ENCODE data around the gene HIVEP3. TPM values are rescaled to one million over a fixed set of nuclear protein-coding genes. Genes with fewer than 3 reads are reported as not detected.

HIVEP3 gene
- total RNA-seq, 1 donor from 2014 or later: 0.85 TPM

DNA sequence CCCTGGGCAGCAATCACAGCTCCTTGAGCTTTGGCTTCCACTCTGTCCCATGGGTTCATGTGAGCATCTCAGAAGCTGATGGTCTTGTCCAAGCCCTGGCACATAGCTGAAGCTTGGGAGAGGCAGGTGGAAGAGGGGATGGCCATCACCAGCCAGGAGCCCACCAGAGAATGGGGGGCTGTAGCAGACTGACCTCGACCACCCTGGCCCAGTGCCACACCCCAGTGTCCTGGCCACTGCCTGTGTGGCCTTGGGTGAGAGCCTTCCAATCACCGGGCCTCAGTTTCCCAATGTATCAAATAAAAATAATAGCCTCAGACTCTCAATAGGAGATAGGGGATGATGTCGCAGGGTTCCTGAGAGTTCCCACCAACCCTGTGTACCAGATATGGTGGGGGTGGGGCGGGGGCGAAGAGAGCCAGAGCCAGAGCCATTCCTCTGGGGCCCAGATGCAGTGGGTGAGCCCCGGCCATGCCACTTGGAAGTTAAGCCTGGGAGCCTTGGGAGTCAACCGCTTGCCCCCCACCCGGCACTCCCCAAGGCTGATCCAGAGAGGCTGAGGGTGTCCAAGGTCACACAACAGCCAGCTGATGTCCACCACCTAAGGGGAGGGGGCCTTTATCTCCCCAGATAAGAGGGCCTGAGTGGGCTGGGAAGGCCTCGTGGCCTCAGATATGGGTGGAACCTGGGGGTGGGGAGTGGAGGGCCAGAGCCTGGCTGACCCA, 424.9 kb downstream of the HIVEP3 start:
- DNase-seq: no peak

DNA sequence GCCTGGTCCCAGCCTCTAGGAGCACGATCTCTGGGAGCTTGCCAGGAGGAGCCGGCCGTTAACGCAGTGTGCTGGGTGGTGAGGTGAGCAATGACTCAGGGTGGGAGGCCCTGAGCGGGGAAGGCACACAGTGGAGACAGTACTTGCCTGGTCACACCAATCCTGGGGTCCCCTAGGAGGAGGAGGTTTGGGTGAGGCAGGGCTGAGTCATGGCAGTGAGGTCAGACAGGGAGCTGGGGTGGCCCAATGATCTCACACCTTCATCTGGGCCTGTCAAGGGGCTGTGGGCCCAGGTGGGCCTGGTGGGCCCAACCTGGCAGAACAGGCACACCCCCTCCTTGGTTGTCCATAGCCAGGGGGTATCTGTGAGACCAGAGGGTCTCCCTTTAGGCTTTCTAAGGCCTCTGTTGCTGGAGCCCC, 425.6 kb downstream of the HIVEP3 start:
- DNase-seq: peak; percentile 51

- peak; percentile 64 for DNase-seq
These were observed 426.3 kb downstream of the HIVEP3 start for GRCh38 chr1:41492341-41492848.

GRCh38 chr1:41490911-41491310, 427.8 kb downstream of the HIVEP3 start:
- DNase-seq: no peak

GRCh38 chr1:41489561-41489960, 429.2 kb downstream of the HIVEP3 start:
- no peak for DNase-seq

- DNase-seq: no peak
These were observed 430.4 kb downstream of the HIVEP3 start for GRCh38 chr1:41488040-41488951.

- no peak for DNase-seq
These were observed 431.3 kb downstream of the HIVEP3 start for GRCh38 chr1:41487126-41488039.

DNA sequence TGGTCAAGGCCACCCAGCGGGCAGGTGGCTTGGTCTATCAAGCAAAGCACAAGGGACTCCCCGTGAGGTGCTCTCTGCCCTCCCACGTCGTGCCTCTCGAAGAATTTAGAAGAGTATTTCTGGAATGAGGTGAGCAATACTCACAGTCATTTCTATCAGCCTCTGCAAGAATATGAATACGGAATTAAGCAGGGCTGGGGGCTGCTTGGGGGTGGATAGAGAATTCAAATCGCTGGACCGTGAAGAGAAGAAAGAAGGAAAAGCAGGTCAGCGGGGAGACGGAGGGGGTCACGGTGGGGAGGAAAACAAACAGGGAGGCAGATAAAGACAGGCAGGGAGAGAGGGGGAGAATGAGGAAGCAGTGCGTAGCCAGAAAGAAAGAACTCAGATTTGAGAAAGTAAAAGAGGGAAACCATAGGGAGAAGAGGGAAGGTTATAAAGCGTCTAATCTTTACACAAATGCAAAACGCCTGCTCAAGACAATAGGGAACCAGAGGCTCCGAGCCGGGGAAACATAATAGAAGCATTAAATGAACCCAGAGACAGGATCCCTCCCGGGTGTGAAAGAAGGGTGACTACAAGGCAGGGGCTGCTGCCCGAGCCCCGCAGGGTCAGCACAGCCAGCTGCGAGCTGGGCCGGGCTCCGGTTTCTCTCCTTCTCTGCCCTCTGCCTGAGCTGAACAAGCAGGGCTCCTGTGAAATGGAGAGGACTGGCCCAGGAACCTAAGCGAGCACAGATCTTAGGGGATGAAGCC, 432.2 kb downstream of the HIVEP3 start:
- DNase-seq: no peak

DNA sequence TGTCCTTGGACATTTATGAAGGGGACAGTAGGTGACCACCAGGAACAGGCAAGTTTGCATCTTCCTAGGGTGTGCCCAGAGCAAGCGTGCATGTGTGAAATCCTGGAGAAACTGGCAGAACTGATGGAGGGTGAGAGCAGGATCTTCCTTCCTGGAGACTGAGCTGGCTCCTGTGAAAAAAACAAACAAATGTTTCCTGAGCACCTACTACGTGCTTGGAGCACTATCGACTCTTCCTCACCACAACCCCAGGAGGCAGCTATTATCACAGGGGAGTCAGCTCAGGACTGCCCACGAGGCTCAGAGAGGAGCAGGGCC, 432.7 kb downstream of the HIVEP3 start:
- no peak for DNase-seq

DNA sequence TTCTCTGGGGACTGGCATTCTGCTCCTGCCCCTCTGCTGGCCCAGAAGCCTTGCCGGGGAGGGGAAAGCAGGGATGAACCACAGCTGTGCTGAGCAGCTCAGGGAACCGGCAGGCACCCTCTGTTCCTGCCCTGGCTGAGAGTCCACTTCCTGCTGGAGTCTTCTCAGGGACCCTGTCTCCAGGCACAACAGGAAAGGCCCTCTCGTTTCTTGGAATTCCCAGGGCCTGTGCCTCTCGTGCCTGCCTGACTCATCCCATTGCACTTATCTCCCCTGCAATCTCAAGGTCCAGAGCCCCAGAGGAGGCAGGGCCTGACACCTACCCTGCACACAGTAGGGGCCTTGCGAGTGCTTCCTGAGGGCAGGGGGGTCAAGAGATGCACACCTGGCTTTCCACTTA, 433.1 kb downstream of the HIVEP3 start:
- DNase-seq: peak; percentile 67

GRCh38 chr1:41484402-41485241, 434.1 kb downstream of the HIVEP3 start, which contains the start of gene EDN2:
EDN2 (minus strand) TSS chr1:41484683; CDS start chr1:41484601, 82 bp downstream.
- no peak for DNase-seq

DNA sequence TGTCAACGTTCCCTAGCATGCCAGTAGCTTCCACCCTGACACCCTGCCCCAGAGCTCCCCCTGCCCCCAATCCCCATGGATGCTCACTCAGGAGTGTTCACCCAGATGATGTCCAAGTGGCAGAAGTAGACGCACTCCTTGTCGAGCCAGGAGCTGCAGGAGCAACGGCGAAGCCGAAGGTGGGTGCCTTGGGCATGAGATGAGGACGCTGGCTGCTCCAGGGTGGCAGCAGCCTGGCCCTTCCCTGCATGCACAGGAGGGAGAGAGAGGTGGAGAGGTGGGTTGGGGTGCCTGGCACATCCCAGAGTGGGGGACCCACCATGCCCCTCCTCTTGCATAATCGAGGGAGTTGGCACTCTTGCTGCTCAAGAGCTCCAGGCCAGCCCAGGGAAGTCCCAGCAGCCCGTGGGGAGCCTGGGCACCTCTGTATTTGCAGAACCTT, 434.7 kb downstream of the HIVEP3 start:
- no peak for DNase-seq

- no peak for DNase-seq
These were observed 435.5 kb downstream of the HIVEP3 start for GRCh38 chr1:41483001-41483850.

- DNase-seq: no peak
These were observed 436.5 kb downstream of the HIVEP3 start for GRCh38 chr1:41482001-41482765.

DNA sequence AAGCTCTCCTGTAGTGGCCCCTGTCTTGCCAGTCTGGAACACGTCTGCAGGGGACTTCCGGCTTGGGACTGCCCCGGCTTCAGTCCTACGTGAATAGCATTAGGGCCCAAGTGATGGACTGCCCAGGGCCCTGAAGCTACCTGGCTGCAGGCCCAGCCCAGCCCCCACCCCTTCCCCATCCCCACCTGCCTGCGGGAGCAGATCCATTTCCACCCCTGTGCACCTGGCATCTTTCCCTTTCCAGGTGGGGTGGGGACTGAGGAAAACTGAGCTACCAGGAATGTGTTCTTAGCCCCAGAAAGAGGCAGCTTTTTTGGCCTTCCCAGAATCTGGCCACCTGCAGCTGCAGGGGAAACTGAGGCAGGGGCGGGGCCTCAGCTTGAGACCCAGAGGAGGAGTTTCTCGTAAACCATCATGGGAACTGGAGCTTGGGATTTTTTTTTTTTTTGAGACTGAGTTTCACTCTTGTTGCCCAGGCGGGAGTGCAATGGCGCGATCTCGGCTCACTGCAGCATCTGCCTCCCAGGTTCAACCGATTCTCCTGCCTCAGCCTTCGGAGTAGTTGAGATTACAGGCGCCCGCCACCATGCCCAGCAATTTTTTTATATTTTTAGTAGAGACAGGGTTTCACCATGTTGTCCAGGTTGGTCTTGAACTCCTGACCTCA, 437.5 kb downstream of the HIVEP3 start:
- DNase-seq: no peak

DNA sequence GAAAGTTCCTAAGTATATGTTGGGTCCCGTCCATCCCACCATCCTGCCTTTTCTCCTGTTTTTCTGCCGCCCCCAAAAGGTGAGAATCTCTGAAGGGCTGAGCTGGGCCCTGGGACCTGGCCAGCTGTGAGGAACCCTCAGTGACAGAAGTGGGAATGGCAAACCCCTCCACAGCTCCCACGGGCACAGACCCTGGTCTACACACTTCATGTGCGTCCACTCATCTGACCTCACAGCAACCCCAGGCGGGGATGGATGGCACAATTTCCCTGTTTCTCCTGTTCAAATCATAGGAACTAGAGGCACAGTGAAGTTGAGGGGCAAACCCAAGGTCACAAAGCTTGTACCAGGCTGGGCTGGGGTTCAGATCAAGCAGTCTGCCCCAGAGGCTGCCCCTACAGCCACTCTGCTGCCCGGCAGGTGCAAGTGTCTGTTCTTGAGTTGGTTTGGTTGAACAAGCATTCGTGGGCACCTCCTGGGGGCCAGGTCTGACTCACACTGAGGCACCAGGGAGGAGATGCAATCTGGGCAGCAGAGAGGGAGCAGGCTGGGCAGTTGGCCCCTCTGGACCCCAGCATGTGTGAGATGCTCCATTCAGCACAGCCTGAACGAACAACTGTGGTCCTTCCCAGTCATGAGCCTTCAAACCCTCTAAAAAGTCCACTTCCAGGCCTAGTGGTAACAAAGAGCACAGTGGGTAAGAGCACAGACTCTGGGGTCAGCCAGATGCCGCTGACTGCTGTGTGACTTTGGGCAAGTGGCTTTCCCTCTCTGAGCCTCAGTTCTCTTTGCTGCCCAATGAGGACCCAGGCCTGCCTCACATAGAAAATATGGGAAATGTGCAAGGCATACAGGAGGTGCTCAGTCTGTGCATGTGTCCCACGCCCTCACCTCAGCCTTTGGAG, 438.3 kb downstream of the HIVEP3 start:
- no peak for DNase-seq

DNA sequence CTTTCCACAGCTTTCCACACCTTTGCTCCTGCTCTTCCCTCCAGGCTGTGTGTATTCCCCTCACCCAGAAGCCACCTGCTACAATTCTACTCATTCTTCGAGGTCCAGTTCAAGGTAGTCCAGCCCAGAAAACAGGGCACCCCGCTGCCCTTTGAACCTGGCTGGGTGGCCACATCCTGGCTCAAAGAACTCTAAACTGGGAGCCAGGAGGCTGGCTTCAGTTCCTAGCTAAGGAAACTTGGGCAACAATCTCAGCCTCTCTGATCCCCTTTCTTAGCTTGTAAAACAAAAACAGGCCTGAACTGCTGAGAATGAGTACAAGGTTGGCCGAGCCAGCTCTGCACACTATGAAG, 438.9 kb downstream of the HIVEP3 start:
- no peak for DNase-seq

Data from dermis blood vessel endothelial cell (primary cell).